ENCODE data around the gene SGO1.

- TF ChIP-seq CTCF (IDR thresholded peaks at IDR 0.05; ENCODE audit: low read length) (no peak), EZH2 (optimal IDR thresholded peaks at IDR 0.05; ENCODE audit: low read depth, low read length) (no peak)
Observed at GRCh38 chr3:20232906-20233780, 47.1 kb upstream of the SGO1 start.
